IMR-90 (cell line): Measurements from ENCODE around the gene WHRN. TPM values are rescaled to one million over a fixed set of nuclear protein-coding genes. Genes with fewer than 3 reads are reported as not detected.

Experiments used
- ATAC-seq: fragments of 200-7000 bp; cut with Tn5 transposase; 2 replicates; pipeline ENCODE4 v1.9.1; 2020; ENCODE audit warnings: low read depth, mild to moderate bottlenecking, moderate library complexity
- BruUV-seq: library from RNA; stranded (reverse); fragments of 400-500 nt; replicated peaks from 2 replicates; lab custom pipeline; 2021; lab: Mats Ljungman, UMichigan
- CTCF ChIA-PET: fragments of 300-600 bp; formaldehyde crosslinking; extraction: SDS; loops from one replicate; lab custom pipeline; 2021; ENCODE audit warnings: antibody characterized with exemption; lab: Yijun Ruan, JAX
- POLR2A ChIA-PET: fragments of 300-600 bp; sonication (Branson Sonifier 250); formaldehyde crosslinking; loops from one replicate; lab custom pipeline; 2022; ENCODE audit warnings: antibody characterized with exemption; ENCODE audit not compliant: unreplicated experiment; lab: Charles Lee
- DNase-seq: peaks from one replicate; pipeline ENCODE4 v3.0.0; 2013
- H2AFZ ChIP-seq: replicated peaks from 2 replicates; pipeline ENCODE3; 2013; ENCODE audit warnings: low read length, mild to moderate bottlenecking; ENCODE audit not compliant: poor library complexity
- H2AK5ac ChIP-seq: 2 replicates; pipeline ENCODE4 v1.6.1; 2013; ENCODE audit warnings: low read depth, low read length, inconsistent platforms
- H2AK9ac ChIP-seq: replicated peaks from 2 replicates; pipeline ENCODE3; 2013; ENCODE audit warnings: mild to moderate bottlenecking, low read depth, low read length, moderate library complexity; ENCODE audit not compliant: poor library complexity
- H2BK120ac ChIP-seq: 2 replicates; pipeline ENCODE4 v1.6.1; 2013; ENCODE audit warnings: low read depth, low read length, inconsistent platforms
- H2BK15ac ChIP-seq: 3 replicates; pipeline ENCODE4 v1.6.1; 2013; ENCODE audit warnings: low read depth, low read length, inconsistent platforms
- H2BK20ac ChIP-seq: 2 replicates; pipeline ENCODE4 v1.6.1; 2013; ENCODE audit warnings: low read depth, mild to moderate bottlenecking, inconsistent platforms, low read length, moderate library complexity
- H2BK5ac ChIP-seq: 2 replicates; pipeline ENCODE4 v1.6.1; 2013; ENCODE audit warnings: mild to moderate bottlenecking, low read depth, low read length, inconsistent platforms; ENCODE audit not compliant: poor library complexity, severe bottlenecking
- H3K14ac ChIP-seq: replicated peaks from 2 replicates; pipeline ENCODE4 v1.6.1; 2013; ENCODE audit warnings: low read depth, low read length, inconsistent platforms
- H3K18ac ChIP-seq: 2 replicates; pipeline ENCODE4 v1.6.1; 2013; ENCODE audit warnings: low read depth, low read length, control low read depth
- H3K23ac ChIP-seq: 2 replicates; pipeline ENCODE4 v1.6.1; 2013; ENCODE audit warnings: low read depth, low read length, inconsistent platforms
- H3K27ac ChIP-seq: 2 replicates; pipeline ENCODE4 v1.5.1; 2013; ENCODE audit warnings: mild to moderate bottlenecking, control low read depth, low read length; ENCODE audit not compliant: insufficient read depth
- H3K27me3 ChIP-seq: 2 replicates; pipeline ENCODE4 v1.6.1; 2013; ENCODE audit warnings: low read length; ENCODE audit not compliant: control insufficient read depth, insufficient read depth
- H3K36me3 ChIP-seq: 2 replicates; pipeline ENCODE4 v1.6.1; 2013; ENCODE audit warnings: low read length, mixed read lengths; ENCODE audit not compliant: control insufficient read depth, insufficient read depth
- H3K4ac ChIP-seq: 2 replicates; pipeline ENCODE4 v1.6.1; 2013; ENCODE audit warnings: low read depth, low read length, inconsistent platforms
- H3K4me1 ChIP-seq: 2 replicates; pipeline ENCODE4 v1.6.1; 2013; ENCODE audit warnings: low read length, mixed read lengths; ENCODE audit not compliant: control insufficient read depth, insufficient read depth
- H3K4me2 ChIP-seq: 2 replicates; pipeline ENCODE4 v1.6.1; 2013; ENCODE audit warnings: low read depth, mild to moderate bottlenecking, control low read depth, low read length, moderate library complexity
- H3K4me3 ChIP-seq: 2 replicates; pipeline ENCODE4 v1.5.1; 2013; ENCODE audit warnings: low read depth, mild to moderate bottlenecking, control low read depth, low read length, moderate library complexity; ENCODE audit not compliant: insufficient read depth
- H3K56ac ChIP-seq: 2 replicates; pipeline ENCODE4 v1.6.1; 2013; ENCODE audit warnings: low read length, inconsistent platforms; ENCODE audit not compliant: insufficient read depth; ENCODE audit errors: extremely low read depth
- H3K79me1 ChIP-seq, 2 experiments: 2 replicates each; pipeline ENCODE4 v1.6.1; 2013; ENCODE audit warnings: low read length in 2 of 2, inconsistent platforms in 1 of 2, low read depth in 1 of 2
- H3K9ac ChIP-seq: 2 replicates; pipeline ENCODE4 v1.6.1; 2013; ENCODE audit warnings: low read depth, low read length, control low read depth
- H3K9me1 ChIP-seq: 2 replicates; pipeline ENCODE4 v1.6.1; 2013; ENCODE audit warnings: low read length, inconsistent platforms; ENCODE audit not compliant: insufficient read depth
- H3K9me3 ChIP-seq: 2 replicates; pipeline ENCODE4 v1.6.1; 2013; ENCODE audit warnings: low read length; ENCODE audit not compliant: control insufficient read depth, insufficient read depth
- H4K20me1 ChIP-seq: 2 replicates; pipeline ENCODE4 v1.6.1; 2013; ENCODE audit warnings: low read length, inconsistent platforms; ENCODE audit not compliant: insufficient read depth
- H4K5ac ChIP-seq: 2 replicates; pipeline ENCODE4 v1.6.1; 2013; ENCODE audit warnings: mild to moderate bottlenecking, low read depth, low read length, control low read depth
- H4K8ac ChIP-seq, 2 experiments: 2 replicates each; pipeline ENCODE4 v1.6.1; 2013; ENCODE audit warnings: low read depth in 2 of 2, low read length in 2 of 2, control low read depth in 1 of 2, inconsistent platforms in 1 of 2
- H4K91ac ChIP-seq: 2 replicates; pipeline ENCODE4 v1.6.1; 2013; ENCODE audit warnings: low read depth, low read length, inconsistent platforms; ENCODE audit not compliant: insufficient read depth
- BHLHE40 ChIP-seq: fragments of 150-350 bp; IDR thresholded peaks from 2 replicates; pipeline ENCODE4 v1.6.1; 2016; ENCODE audit warnings: mild to moderate bottlenecking, low read depth, low read length
- CEBPB ChIP-seq: IDR thresholded peaks from 2 replicates; pipeline ENCODE4 v1.6.1; 2012; ENCODE audit warnings: low read depth, low read length, improper control_type of control experiment
- CHD1 ChIP-seq: IDR thresholded peaks from 2 replicates; pipeline ENCODE4 v1.6.1; 2012; ENCODE audit warnings: low read depth, low read length, improper control_type of control experiment
- ELK1 ChIP-seq: fragments of 150-350 bp; IDR thresholded peaks from 2 replicates; pipeline ENCODE4 v1.6.1; 2016; ENCODE audit warnings: low read depth, mild to moderate bottlenecking, low read length, moderate library complexity, borderline replicate concordance
- FOS ChIP-seq: fragments of 150-350 bp; IDR thresholded peaks from 2 replicates; pipeline ENCODE4 v1.6.1; 2016; ENCODE audit warnings: low read depth, low read length
- MAFK ChIP-seq: IDR thresholded peaks from 2 replicates; pipeline ENCODE4 v1.6.1; 2012; ENCODE audit warnings: low read depth, low read length, improper control_type of control experiment
- MAZ ChIP-seq: IDR thresholded peaks from 2 replicates; pipeline ENCODE4 v1.6.1; 2012; ENCODE audit warnings: low read depth, mild to moderate bottlenecking, low read length, improper control_type of control experiment, moderate library complexity, borderline replicate concordance
- MXI1 ChIP-seq: IDR thresholded peaks from 2 replicates; pipeline ENCODE4 v1.6.1; 2012; ENCODE audit warnings: low read depth, mild to moderate bottlenecking, low read length, moderate library complexity, borderline replicate concordance
- NFE2L2 ChIP-seq: fragments of 150-350 bp; IDR thresholded peaks from 2 replicates; pipeline ENCODE4 v1.6.1; 2016; ENCODE audit warnings: low read depth, mild to moderate bottlenecking, low read length
- POLR2A ChIP-seq: IDR thresholded peaks from 2 replicates; pipeline ENCODE4 v1.6.1; 2012; ENCODE audit warnings: mild to moderate bottlenecking, low read depth, low read length
- RAD21 ChIP-seq: IDR thresholded peaks from 2 replicates; pipeline ENCODE4 v1.6.1; 2012; ENCODE audit warnings: low read length, improper control_type of control experiment
- RCOR1 ChIP-seq: IDR thresholded peaks from 2 replicates; pipeline ENCODE4 v1.6.1; 2012; ENCODE audit warnings: mild to moderate bottlenecking, low read length, improper control_type of control experiment; ENCODE audit not compliant: insufficient replicate concordance
- RFX5 ChIP-seq: IDR thresholded peaks from 2 replicates; pipeline ENCODE4 v1.8.0; 2012; ENCODE audit warnings: low read depth, mild to moderate bottlenecking, low read length, moderate library complexity
- SMC3 ChIP-seq: fragments of 150-350 bp; IDR thresholded peaks from 2 replicates; pipeline ENCODE4 v1.6.1; 2016; ENCODE audit warnings: low read depth, mild to moderate bottlenecking, antibody characterized with exemption, low read length, moderate library complexity
- USF2 ChIP-seq: fragments of 150-350 bp; IDR thresholded peaks from 2 replicates; pipeline ENCODE4 v1.6.1; 2017; ENCODE audit warnings: mild to moderate bottlenecking, antibody characterized with exemption, low read length, low read depth
- WGBS, 2 experiments: methylation state at CpG; one replicate each; pipeline versions ENCODE4 v1.1.5 to v1.1.7; 2013; ENCODE audit warnings: missing lambda C conversion rate in 2 of 2; ENCODE audit not compliant: insufficient read length in 1 of 2; ENCODE audit errors: extremely low coverage in 2 of 2; 5-methylcytosine and 5-hydroxymethylcytosine counted together
- dilution Hi-C: fragments of 300-500 bp; cut with HindIII; formaldehyde crosslinking; loops from one replicate; pipeline ENCODE4 v1.14.3; 2018; ENCODE audit warnings: low sequenced_read_pairs; ENCODE audit not compliant: unreplicated experiment
- in situ Hi-C: fragments of 300-500 bp; cut with MboI; formaldehyde crosslinking; loops from 3 replicates; pipeline ENCODE4 v1.14.3; 2019; ENCODE audit warnings: low sequenced_read_pairs, inconsistent platforms, mixed read lengths
- intact Hi-C: fragments of 100-400 bp; cut with micrococcal nuclease; formaldehyde crosslinking; loops from 2 replicates; pipeline ENCODE4 v1.10.0; 2022
- polyA plus RNA-seq, 3 experiments: library from polyadenylated mRNA; depleted of rRNA; stranded (reverse); fragments of >200 nt; gene quantifications; 2 replicates each; pipeline ENCODE4 v1.2.3, GENCODE V29; 2012; ENCODE audit warnings: low replicate concordance in 1 of 3
- total RNA-seq: library from RNA; depleted of rRNA; stranded (reverse); fragments of >200 nt; gene quantifications from 2 replicates; pipeline ENCODE4 v1.2.3, GENCODE V29; 2012
- TF ChIP-seq, protein P1 (sequence below): conservative IDR thresholded peaks from 2 replicates; pipeline ENCODE4 v1.5.1; 2012; ENCODE audit warnings: mild to moderate bottlenecking, low read depth, low read length, improper control_type of control experiment

The WHRN gene
- total and polyA plus RNA-seq, 2 of the 4 experiments (the other 2 are of a cell fraction): 0.18 to 2.6 TPM

- ATAC-seq (no peak), DNase-seq (no peak)
- no TSS peak for BruUV-seq
- no peaks in the 10 kb centered on the region for H3K79me1 ChIP-seq
- intact Hi-C loops (no loop called here), dilution Hi-C loops (no loop called here), in situ Hi-C loops (no loop called here)
- no peak overlapping the region for H2BK20ac ChIP-seq
- H3K36me3 ChIP-seq: no peaks in the 10 kb centered on the region
- H3K14ac ChIP-seq: no peak overlapping the region
- H3K9me3 ChIP-seq: no peaks in the 10 kb centered on the region
- H4K91ac ChIP-seq: no peak overlapping the region
- no peak overlapping the region for H3K9ac ChIP-seq
- H3K18ac ChIP-seq: no peak overlapping the region
- H4K20me1 ChIP-seq: no peaks in the 10 kb centered on the region
- H3K9me1 ChIP-seq: no peaks in the 10 kb centered on the region
- WGBS, 2 experiments: 100% methylated on average over 1 of the region's 9 CpGs; no CpG with 5 or more reads in 1 of the 2 experiments
- ChIA-PET CTCF (interaction anchor here (0.8 kb wide), 1 partner anchor 16 kb away, joined by 4 read pairs; no protein-coding TSS in a partner anchor), POLR2A (no interaction called here)
- no peak overlapping the region for H3K56ac ChIP-seq
- H3K27ac ChIP-seq: no peak overlapping the region
- no peak overlapping the region for H3K23ac ChIP-seq
- H2AFZ ChIP-seq: no peak overlapping the region
- no peaks in the 10 kb centered on the region for H3K4me1 ChIP-seq
- peaks cover 16% of the 10 kb centered on the region for H3K27me3 ChIP-seq
- TF ChIP-seq MAFK: no peak
- no peak for TF ChIP-seq POLR2A
- TF ChIP-seq RAD21: no peak
- TF ChIP-seq SMC3: no peak
- TF ChIP-seq NFE2L2: no peak
- TF ChIP-seq CEBPB: no peak
- TF ChIP-seq RCOR1: no peak
- no peak for TF ChIP-seq CHD1
- no peak for TF ChIP-seq FOS
- TF ChIP-seq RFX5: no peak
- TF ChIP-seq ELK1: no peak
- TF ChIP-seq, protein P1, sequence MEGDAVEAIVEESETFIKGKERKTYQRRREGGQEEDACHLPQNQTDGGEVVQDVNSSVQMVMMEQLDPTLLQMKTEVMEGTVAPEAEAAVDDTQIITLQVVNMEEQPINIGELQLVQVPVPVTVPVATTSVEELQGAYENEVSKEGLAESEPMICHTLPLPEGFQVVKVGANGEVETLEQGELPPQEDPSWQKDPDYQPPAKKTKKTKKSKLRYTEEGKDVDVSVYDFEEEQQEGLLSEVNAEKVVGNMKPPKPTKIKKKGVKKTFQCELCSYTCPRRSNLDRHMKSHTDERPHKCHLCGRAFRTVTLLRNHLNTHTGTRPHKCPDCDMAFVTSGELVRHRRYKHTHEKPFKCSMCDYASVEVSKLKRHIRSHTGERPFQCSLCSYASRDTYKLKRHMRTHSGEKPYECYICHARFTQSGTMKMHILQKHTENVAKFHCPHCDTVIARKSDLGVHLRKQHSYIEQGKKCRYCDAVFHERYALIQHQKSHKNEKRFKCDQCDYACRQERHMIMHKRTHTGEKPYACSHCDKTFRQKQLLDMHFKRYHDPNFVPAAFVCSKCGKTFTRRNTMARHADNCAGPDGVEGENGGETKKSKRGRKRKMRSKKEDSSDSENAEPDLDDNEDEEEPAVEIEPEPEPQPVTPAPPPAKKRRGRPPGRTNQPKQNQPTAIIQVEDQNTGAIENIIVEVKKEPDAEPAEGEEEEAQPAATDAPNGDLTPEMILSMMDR: no peak
- TF ChIP-seq MAZ: no peak
- TF ChIP-seq USF2: no peak
- TF ChIP-seq BHLHE40: no peak
- TF ChIP-seq MXI1: no peak
- no peak overlapping the region for H2BK120ac ChIP-seq
- no peak overlapping the region for H3K4me3 ChIP-seq
- H2AK9ac ChIP-seq: no peak overlapping the region
- H2BK5ac ChIP-seq: no peak overlapping the region
- no peak overlapping the region for H3K4me2 ChIP-seq
- H2AK5ac ChIP-seq: no peak overlapping the region
- no peak overlapping the region for H2BK15ac ChIP-seq
- H3K4ac ChIP-seq: no peak overlapping the region
- no peak overlapping the region for H4K5ac ChIP-seq
- H4K8ac ChIP-seq: no peak overlapping the region
These were observed 34.6 kb upstream of the WHRN start for GRCh38 chr9:114539701-114540380.
